GM21723 (cell line): Measurements from ENCODE around the gene MLLT10.
"Not testable (repeated sequence)": the region's sequence is repeated elsewhere in the genome, so short reads cannot be mapped to it uniquely, and the experiment has no call there.

Experiments
- ATAC-seq: cut with Tn5 transposase; IDR thresholded peaks from one replicate; pipeline ENCODE4 v1.9.1; 2021; ENCODE audit warnings: mild to moderate bottlenecking, moderate library complexity; ENCODE audit not compliant: unreplicated experiment

The MLLT10 gene

DNA sequence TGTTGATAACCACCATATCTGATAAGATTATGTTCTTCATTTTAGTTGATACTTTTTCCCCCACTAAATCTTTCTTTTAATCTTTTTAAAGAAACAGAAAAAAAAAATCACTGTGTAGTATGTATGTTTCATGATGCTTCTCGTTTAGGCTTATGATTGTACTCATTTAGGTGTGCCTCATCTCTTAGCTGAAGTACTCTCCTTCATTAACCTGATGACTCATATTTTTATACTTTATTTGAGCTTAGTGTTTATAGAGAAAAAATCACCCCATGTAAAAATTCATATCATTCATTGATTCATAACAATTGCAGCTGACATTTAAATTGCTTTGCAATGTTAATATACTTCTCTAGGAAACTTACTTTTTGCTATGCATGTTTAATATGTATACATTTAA lies 158.9 kb downstream of the MLLT10 start:
- no peak for ATAC-seq

DNA sequence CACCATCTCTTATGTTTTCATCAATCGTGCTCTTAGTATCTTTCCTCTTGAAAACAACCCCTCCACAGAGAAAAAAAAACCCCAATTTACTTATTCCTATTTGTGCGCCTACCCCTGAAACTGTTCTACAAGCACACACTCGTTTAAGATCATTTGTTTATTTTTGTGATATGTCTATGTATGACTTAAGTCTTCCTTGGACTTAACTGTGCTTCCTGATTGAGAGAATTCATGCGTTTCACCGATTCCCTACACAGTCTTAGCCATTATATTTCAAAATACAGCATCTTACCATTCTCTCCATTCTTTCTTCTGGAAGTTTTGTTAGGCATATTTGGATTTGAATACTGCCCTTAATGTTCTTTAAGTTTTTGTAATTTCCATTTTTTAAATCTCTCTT lies 159.4 kb downstream of the MLLT10 start:
- ATAC-seq = no peak

DNA sequence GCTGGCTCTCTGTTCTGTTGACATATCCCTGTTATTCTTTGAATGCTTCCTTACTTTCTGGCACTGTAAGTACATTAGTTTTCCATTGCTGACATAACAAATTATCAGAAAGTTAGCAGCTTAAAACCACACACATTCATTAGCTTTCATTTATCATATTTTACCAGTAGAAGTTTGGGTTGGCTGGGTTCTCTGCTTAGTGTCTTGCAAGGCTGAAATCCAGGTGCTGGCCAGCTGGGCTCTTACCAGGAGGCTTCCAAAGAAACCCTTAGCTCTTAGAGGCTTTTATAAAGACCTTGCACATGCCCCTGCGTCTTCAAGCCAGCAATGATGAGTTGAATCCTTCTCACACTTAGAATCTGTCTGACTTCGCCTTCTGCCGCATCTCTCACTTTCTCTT lies 160.6 kb downstream of the MLLT10 start:
- ATAC-seq = no peak

DNA sequence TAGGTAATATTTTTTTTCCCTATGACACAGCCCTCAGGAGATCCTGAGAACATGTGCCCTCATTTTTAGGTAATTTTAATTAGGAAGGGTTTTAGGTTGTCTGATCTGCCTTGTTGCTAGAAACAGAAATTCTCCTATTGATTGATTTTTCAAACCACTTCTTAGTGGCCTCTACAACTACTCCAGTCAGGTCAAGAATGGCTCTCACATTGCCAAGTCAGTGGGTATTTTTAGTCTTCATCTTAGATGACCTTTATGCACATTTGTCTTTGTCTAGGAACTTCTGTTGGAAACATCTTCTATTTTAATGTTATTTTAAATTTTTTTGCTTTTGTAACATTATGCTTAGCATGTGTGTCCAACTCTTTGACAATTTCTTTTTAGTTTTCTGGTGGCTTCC lies 162.3 kb downstream of the MLLT10 start:
- no peak for ATAC-seq

DNA sequence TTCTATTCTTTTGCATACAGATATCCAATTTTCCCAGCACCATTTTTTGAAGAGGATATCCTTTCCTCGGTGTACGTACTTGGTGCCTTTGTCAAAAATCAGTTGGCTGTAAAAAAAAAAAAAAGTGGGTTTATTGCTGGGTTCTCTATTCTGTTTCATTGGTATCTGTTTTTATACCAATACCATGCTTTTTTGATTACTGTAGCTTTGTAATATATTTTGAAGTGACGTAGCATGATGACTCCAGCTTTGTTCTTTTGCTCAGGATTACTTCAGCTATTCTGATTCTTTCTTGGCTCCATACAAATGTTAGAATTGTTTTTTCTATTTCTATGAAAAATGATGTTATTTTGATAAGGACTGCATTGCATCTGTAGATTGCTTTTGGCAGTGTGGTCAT lies 165.5 kb downstream of the MLLT10 start:
- ATAC-seq = no peak

DNA sequence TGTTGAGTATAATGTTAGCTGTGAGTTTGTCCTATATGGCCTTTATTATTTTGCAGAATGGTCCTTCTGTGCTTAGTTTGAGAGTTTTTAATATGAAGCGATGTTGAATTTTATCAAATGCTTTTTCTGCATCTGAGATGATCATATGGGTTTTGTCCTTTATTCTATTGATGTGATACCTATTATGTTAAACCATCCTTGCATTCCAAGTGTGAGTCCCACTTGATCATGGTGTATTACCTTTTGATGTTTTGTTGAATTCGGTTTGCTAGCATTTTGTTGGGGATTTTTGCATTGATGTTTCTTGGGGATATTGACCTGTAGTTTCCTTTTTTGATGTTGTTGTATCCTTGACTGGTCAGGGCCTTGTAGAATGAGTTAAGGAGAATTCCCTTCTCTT lies 166.4 kb downstream of the MLLT10 start:
- ATAC-seq = no peak

DNA sequence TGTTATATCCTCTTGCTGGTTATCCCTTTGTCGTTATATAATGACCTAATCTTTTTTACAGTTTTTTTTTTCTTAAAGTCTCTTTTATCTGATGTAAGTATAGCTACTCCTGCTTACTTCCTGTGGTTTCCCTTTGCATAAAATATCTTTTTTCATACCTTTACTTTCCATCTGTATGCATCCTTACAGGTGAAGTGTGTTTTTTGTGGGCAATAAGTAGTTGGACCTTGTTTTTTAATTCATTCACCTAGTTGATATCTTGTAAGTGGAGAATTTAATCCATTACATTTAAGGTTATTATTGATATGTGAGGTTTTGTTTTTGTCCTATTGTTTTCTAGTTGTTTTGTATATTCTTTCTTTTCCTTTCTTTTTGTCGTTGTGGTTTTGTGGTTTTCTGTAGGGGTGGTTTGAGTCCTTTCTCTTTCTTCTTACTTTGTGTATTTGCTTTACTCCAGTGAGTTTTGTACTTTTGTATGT lies 168.6 kb downstream of the MLLT10 start:
- peak; percentile 75 for ATAC-seq

DNA sequence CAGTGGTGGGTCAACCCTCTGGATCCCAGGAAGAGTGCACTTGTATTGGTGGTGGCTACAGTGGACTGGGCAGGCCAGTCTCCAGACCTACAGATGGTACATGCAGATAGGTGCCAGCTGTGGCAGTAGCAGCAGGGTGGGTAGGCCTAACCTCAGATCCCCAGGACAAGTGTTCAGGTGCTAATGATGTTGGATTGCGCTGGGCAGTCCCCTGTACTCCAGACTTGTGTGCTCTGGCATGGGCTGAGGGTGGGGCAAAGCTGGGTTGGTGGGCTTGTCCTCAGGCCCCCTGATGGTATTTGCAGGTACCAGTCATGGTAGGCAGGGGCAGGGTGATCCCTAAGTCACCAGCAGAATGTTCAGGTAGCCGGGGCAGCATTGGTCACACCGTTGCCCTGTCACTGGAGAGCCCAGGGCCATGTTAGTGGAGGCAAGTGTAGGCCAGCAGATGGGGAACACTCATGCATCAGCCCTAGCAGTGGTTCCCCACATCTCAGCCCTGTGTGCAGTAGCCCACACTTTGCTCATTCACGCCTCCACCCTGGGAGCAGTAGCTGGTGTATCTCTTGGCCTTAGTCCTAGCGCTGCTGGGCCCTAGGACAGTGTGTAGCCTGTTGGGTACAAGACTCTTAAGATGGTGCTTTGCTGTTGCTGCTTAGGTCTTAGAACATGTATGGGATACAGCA lies 171.3 kb downstream of the MLLT10 start:
- ATAC-seq = no peak

DNA sequence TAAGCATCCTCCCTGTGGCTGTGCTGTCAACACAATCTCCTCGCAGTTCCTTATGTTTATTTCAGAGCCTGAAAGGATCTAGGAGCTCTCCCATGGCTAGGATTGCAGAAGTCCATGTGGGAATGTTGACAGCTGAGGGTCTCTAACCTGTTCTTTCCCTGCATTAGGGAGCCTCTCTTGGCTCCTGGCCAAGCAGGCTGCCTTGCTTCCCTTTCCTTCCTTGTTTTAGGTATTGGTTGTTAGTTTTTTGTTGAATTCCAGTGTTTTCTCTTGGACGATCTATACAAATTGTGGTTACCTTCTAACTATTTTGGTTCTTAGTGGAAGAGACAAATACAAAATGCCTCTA lies 171.8 kb downstream of the MLLT10 start:
- ATAC-seq = no peak

DNA sequence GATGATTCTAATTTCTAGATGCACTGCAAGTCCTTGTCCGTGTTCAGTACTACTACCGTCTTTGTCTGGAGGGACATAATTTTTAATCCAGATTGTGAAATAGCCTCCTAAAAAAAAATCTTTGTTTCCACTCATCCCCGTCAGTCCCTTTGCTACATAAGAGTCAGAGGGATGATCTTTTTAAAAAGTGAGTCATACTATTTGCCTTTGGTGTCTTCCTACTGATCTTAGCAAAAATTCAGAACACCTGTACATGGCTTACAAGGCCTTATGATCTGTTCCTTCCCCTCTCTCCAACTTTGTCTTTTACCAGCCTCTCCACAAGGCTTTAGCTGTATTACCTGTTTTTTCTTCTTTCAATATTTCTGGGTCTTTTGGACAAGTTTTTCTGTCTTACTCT lies 173.5 kb downstream of the MLLT10 start:
- ATAC-seq = no peak

DNA sequence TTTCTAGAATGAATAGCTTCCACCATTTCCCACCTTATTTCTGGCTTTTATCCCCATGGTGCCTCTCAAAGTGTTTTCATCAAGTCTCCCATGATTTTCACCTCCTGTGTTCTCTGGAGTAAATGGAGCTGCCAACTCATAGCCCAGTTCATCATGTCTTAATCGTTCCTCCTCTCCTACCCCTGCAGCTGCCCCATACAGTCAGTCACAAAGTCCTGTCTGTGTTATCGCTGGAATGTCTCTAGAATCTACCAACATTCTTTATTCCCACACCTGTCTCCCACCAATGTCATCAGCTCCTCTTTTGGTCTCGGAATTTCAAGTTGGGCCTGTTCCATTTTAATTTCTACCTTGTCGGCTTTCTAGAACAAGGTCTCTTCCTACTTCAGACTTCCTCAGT lies 178.9 kb downstream of the MLLT10 start:
- ATAC-seq = no peak

DNA sequence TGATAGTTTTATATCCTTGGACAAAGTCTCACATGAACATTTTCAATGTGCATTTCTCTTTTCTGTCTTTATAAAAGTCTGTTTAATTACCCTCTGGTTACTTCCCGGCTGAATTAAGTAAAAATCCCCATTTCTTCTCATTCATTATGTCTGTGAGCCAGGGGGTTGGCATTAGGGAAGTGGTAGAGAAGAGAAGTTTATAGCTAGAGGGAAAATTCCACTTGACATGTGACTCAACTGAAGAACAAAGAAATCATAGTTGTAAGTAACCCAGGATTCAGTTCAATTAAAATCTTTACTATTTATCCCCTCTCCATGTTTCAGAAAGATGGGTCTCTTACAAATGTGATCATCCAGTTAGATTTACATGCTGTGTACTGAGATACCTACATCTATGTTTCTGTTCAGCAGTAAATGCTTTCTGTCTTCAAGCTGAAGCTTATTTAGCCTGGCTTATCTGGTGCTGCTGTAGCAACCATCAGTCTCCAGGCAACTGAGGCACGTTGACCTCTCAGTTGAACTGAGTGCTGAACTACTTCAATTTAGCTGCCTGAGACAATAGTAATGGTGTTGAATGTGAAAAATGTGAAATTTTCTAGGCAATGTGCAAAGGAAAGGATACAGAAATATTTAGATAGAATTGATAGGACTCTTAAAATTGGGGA lies 181.6 kb downstream of the MLLT10 start:
- ATAC-seq = no peak

DNA sequence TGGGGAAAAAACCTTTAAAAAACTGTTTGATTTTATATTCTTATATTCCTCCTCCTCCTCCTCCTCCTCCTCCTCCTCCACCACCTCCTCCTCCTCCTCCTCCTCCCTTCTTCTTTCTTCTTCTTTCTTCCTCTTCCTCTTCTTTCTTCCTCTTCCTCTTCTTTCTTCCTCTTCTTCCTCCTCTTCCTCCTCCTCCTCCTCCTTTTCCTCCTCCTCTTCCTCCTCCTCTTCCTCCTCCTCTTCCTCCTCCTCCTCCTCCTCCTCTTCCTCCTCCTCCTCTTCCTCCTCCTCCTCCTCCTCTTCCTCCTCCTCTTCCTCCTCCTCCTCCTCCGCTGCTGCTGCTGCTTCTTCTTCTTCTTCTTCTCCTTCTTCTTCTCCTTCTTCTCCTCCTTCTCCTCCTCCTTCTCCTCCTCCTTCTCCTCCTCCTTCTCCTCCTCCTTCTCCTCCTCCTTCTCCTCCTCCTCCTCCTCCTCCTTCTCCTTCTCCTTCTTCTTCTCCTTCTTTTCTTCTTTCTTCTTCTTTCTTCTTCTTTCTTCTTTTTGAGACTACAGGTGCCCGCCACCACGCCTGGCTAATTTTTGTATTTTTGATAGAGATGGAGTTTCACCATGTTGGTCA lies 183.5 kb downstream of the MLLT10 start:
- not testable (repeated sequence) for ATAC-seq

DNA sequence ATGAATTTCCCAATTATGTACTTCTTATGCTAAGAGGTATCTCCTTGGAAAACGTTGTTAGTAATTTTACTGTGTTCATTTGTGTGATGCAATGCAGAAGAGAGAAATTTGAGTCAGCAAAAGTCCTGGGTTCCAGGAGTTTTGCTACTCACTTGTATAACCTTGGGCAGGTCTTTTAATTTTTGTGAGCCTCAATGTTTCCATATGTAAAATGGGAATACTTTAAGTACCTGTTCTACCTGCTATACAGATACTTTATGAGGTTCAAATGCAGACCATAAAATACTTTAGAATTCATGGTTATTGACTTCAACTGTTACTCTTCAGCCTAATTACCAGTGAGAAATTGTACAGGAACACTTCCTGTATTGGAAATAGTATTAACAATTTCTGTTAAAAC lies 185.5 kb downstream of the MLLT10 start:
- ATAC-seq = no peak

DNA sequence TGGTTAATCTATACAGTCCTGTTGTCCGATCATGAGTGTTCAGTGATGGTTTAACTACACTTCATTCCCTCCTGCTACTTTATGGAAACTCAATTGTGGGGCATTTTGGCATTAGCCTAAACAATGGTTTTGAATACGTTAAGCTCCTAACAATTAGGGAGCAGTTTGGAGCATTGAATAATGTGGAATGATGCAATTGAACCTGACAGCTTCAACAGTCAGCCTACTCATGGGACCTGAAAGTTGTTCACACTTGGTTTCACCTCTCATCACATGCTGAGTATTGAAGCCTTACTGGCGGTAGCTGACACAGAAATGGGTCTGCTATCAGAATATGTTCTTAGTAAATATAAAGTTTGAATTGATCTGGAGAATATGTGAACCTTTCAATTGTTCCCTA lies 186.1 kb downstream of the MLLT10 start:
- ATAC-seq = no peak

DNA sequence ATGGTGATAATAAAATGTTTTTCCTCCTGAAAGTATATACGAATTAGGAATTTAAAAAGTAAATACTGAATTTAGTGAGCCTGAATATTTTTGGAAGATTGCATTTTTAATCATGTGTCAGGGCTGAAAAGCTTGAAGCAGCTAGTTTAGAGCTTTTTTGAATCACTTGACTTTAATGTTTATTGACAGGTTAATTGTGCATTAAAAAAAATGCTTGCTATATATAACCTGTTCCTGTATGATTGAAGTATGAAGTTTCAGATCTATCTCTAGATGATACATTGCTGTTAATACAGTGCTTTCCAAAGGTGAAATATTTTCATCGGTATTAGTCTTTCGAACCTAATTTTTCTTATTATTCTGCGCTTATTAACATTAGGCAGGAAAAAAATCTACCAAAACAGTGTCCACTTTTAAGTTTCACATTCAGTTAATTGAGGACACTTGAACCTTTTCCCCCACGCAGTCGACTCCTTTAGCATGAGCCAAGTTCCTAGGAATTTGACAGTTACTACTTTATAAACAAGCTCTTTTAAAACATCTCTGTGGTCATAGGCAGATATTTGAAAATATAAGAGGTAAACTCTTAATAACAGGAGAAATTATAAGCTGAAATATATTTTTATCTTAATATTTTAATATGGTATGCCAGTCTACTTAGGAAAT lies 187.1 kb downstream of the MLLT10 start:
- ATAC-seq = no peak

DNA sequence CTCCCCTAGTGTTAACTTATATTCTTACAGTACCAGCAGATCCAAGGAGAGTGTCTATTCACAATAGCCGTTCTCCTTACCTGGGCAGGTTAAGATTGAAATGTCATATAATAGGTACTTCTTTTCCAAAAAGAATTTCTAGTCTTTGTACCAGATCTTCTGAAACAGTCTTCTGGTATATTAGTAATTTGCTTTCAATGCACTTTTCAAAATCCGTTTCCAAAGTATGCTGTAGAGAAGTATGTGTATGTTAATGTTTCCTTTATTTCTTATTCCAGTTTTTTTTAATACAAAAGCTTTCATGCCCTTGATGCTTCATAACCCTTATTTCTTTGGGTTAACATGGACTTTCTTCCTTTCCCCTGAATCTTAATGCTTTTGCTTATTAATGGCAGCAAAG lies 188.2 kb downstream of the MLLT10 start:
- ATAC-seq = no peak

DNA sequence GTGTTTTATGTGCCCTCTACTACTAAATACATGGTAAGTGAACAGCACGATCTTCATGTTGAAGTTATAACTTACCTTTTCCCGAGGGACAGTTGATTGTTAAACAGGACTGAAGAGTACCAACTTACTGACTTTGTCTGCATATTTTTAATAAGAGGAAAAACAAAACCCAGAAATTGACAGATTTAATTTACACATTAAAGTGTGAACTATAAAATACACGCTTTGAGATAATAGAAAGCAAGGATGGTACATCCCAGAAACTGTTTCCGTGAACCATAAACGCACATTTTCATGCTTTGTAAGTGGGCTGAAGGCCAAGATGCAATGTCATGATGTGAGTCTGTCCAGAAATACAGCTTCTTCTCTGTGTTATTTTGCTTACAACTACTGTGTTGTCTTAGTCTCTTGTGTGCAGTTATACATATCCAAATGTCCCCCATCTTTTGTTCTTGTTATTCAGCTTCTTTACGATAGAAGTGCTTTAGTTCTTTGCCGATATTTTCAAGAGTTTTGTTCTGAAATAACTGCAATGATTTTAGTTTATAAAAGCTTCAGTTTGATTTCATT lies 190.1 kb downstream of the MLLT10 start:
- no peak for ATAC-seq

DNA sequence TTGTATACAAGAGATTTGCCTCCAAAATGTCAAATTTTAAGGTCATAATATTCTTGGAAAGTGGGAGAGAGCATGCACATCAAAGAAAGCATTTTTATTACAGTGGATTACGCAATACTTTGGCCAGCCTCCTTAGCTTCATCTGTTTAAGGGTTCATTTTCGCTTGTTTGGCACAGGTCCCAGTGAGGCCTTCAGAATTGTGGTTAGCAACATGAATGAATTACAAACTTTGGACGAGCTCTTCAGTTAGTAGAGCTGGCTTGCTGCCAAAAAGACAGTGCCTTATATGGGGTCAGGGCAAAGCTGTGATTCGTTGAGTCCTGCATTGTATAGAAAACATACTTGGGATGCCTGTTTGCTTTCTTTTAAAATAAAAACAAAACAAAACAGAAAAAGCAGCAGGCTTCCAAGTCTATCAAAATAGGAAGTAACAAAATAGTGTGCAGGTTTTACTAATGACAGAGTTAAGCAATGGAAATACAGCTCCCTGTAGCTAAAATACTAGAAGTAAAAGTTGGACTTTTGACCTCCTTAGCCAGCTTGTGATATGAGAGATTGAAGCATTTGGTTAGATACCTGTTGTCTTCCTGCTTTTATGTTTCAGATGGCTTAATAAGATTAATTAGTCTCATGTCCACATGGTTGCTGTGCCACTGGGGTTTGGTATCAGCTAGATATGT lies 190.8 kb downstream of the MLLT10 start:
- ATAC-seq = peak; percentile 93

DNA sequence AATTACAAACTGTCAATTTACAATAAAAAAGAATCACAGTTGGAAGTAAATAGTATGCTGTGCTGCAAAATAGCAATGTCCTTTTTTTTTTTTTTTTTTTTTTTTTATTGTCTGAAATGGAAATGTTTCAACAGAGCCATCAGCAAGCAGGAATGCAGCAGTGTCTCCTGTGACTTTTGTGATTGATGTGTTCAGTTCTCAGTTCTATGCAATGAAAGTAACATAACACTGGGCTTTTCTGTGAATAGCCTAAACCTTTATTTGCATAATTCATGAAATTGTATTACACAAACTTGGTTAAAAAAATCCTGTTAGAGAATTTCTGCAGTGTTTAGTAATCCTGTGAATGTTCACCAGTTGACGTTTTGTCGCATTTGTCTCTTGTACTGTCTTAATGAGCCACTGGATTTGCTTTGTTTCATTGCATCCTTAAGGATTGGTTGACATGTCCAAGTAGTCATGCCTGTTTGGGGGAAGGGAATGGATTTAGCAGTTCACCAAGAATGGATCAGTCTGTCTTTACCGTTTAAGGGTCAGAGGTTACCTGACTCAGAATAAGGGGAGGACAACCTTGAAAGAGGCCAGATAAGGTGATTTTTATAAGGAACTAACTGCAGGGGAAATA lies 192.7 kb downstream of the MLLT10 start:
- no peak for ATAC-seq
